Suprapubic skin (tissue), 4 donors: ENCODE data around the gene FOXO3. TPM values are rescaled to one million over a fixed set of nuclear protein-coding genes. Genes with fewer than 3 reads are reported as not detected.
A peak's percentile ranks its signal among the peaks of the same experiment; 100 is the strongest.

Experiments used
- DNase-seq, 2 donors: peaks; one replicate each; pipeline ENCODE4 v3.0.0-alpha.2; 2019; ENCODE audit warnings: low spot score in 2 of 2
- H3K27ac ChIP-seq: fragments of 200-600 bp; sonication (generic); one replicate; pipeline ENCODE4 v1.5.1; 2019
- H3K27me3 ChIP-seq: fragments of 200-600 bp; sonication (generic); one replicate; pipeline ENCODE4 v1.5.1; 2019
- H3K36me3 ChIP-seq: fragments of 200-600 bp; sonication (generic); one replicate; pipeline ENCODE4 v1.5.1; 2019
- H3K4me1 ChIP-seq: fragments of 200-600 bp; sonication (generic); one replicate; pipeline ENCODE4 v1.5.1; 2019
- H3K4me3 ChIP-seq: fragments of 200-600 bp; sonication (generic); one replicate; pipeline ENCODE4 v1.5.1; 2019; ENCODE audit warnings: mild to moderate bottlenecking
- H3K9me3 ChIP-seq: fragments of 200-600 bp; sonication (generic); one replicate; pipeline ENCODE4 v1.5.1; 2019
- CTCF ChIP-seq, 2 donors: fragments of 200-600 bp in 1 of 2; fragments of 450-650 bp in 1 of 2; sonication (generic) in 1 of 2; IDR thresholded peaks; one replicate each; pipeline ENCODE4 v1.5.1; 2016 to 2019; ENCODE audit warnings: antibody characterized with exemption in 2 of 2, mild to moderate bottlenecking in 1 of 2, moderate library complexity in 1 of 2
- EP300 ChIP-seq: sonication (generic); formaldehyde crosslinking; IDR thresholded peaks from one replicate; pipeline ENCODE4 v1.6.1; 2017; ENCODE audit warnings: antibody characterized with exemption
- POLR2A ChIP-seq, 2 donors: fragments of 450-650 bp; IDR thresholded peaks; one replicate each; pipeline ENCODE4 v1.6.1; 2017; ENCODE audit warnings: antibody characterized with exemption in 2 of 2, mild to moderate bottlenecking in 2 of 2, moderate library complexity in 2 of 2
- POLR2AphosphoS5 ChIP-seq, 3 donors: sonication (generic); formaldehyde crosslinking; IDR thresholded peaks; one replicate each; pipeline ENCODE4 v1.6.1; 2017; ENCODE audit warnings: antibody characterized with exemption in 3 of 3
- WGBS: methylation state at CpG from one replicate; pipeline ENCODE4 v1.1.5; 2018; 5-methylcytosine and 5-hydroxymethylcytosine counted together
- total RNA-seq, 4 donors: library from RNA; depleted of rRNA; stranded (reverse); fragments of >200 nt; gene quantifications; one replicate each; pipeline ENCODE4 v1.1.0, GENCODE V29; 2016

The FOXO3 gene
- total RNA-seq, 4 donors from 2014 or later = 103 to 141 (median 121) TPM

DNA sequence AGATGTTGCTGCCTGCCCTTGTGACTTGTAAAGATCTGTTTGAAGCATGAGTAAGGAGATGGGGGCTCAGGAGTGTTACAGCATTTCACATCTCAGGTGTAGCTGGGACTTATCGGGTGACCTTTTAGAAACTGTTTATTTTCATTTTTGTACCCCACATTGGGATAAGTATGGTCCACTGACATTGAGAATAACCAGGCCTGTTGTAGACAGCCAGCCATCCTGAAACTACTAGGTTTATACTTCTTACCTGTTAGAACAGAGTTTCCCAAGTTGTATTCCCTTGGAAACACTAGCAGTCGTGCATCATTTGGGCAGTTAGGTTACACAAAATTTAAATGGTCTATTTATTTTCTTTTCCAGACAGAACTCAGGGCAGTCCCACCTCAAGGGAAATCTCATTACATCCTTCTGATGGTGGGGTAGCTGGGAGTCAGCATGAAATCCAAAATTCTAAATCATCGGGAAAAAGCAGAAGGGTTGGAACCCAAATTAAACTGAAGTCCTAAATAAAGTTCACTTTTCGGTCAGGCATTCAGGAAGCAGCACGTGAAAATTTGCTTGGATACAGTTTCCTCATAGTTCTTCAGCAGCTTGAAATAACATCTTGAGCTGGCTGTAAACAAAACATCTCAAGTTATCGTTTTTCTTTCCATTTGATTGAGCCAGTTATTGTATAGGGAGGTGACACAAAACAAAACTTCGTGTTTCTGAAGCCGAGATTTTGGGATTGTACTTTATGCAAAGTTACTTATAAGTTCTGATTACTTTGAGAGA, 30.5 kb downstream of the FOXO3 start:
- TF ChIP-seq POLR2A (IDR thresholded peaks at IDR 0.05) (no peak), EP300 (no peak), CTCF (IDR thresholded peaks at IDR 0.05) (no peak), POLR2AphosphoS5 (IDR thresholded peaks at IDR 0.05) (no peak)
- DNase-seq = no peak
- H3K9me3 ChIP-seq = no peaks in the 10 kb centered on the region
- no peaks in the 10 kb centered on the region for H3K27me3 ChIP-seq
- no peaks in the 10 kb centered on the region for H3K36me3 ChIP-seq
- no peak overlapping the region for H3K4me3 ChIP-seq
- H3K27ac ChIP-seq = peak overlapping the region; percentile 96
- 52% methylated on average over 8 of the region's 8 CpGs for WGBS
- H3K4me1 ChIP-seq = peaks cover 97% of the 10 kb centered on the region

GRCh38 chr6:108592371-108593337, 31.9 kb downstream of the FOXO3 start:
- no peaks in the 10 kb centered on the region for H3K27me3 ChIP-seq
- H3K9me3 ChIP-seq = no peaks in the 10 kb centered on the region
- peak in 1 of 3 donors; percentile 30 for TF ChIP-seq POLR2AphosphoS5 (IDR thresholded peaks at IDR 0.05)
- TF ChIP-seq POLR2A (IDR thresholded peaks at IDR 0.05) = no peak
- no peak for TF ChIP-seq CTCF (IDR thresholded peaks at IDR 0.05)
- TF ChIP-seq EP300 = peak; percentile 25
- 44% methylated on average over 10 of the region's 10 CpGs for WGBS
- peak overlapping the region; percentile 96 for H3K27ac ChIP-seq
- H3K4me3 ChIP-seq = peak overlapping the region; percentile 17
- peaks cover 97% of the 10 kb centered on the region for H3K4me1 ChIP-seq
- peak in 1 of 2 donors; percentile 79 for DNase-seq
- no peaks in the 10 kb centered on the region for H3K36me3 ChIP-seq

DNA sequence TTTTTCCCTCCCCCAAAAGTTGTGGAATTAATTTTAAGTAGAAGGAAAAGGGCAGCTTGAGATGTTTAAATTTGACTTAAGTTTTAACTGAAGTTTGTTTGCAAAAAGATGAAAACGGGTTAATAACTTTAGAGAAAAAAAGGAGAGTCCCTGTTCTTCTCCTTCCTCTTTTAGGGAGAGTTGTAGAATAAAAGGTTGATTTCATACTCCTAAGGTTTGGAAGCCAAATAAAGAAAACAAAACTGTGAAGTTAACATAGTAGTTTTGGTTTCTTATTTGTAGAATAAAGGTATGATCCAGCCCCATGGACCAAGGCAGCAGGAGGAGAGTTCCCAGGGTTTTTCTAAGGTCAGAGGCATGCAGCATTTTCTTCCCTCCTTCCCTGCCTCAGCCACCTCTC, 33.4 kb downstream of the FOXO3 start:
- no peak for DNase-seq
- no peak overlapping the region for H3K4me3 ChIP-seq
- TF ChIP-seq CTCF (IDR thresholded peaks at IDR 0.05) = no peak
- TF ChIP-seq POLR2AphosphoS5 (IDR thresholded peaks at IDR 0.05) = no peak
- no peak for TF ChIP-seq EP300
- TF ChIP-seq POLR2A (IDR thresholded peaks at IDR 0.05) = no peak
- no peaks in the 10 kb centered on the region for H3K27me3 ChIP-seq
- WGBS = 64% methylated on average over 1 of the region's 1 CpG
- peaks cover 96% of the 10 kb centered on the region for H3K4me1 ChIP-seq
- no peaks in the 10 kb centered on the region for H3K36me3 ChIP-seq
- no peaks in the 10 kb centered on the region for H3K9me3 ChIP-seq
- H3K27ac ChIP-seq = peak overlapping the region; percentile 96

GRCh38 chr6:108594640-108595039, 33.9 kb downstream of the FOXO3 start:
- H3K27ac ChIP-seq = no peak overlapping the region
- no peaks in the 10 kb centered on the region for H3K9me3 ChIP-seq
- TF ChIP-seq CTCF (IDR thresholded peaks at IDR 0.05) = no peak
- TF ChIP-seq POLR2AphosphoS5 (IDR thresholded peaks at IDR 0.05) = no peak
- TF ChIP-seq POLR2A (IDR thresholded peaks at IDR 0.05) = no peak
- no peak for TF ChIP-seq EP300
- H3K4me3 ChIP-seq = no peak overlapping the region
- WGBS = 54% methylated on average over 4 of the region's 4 CpGs
- DNase-seq = no peak
- H3K4me1 ChIP-seq = peaks cover 94% of the 10 kb centered on the region
- H3K36me3 ChIP-seq = no peaks in the 10 kb centered on the region
- H3K27me3 ChIP-seq = no peaks in the 10 kb centered on the region

- Histone ChIP-seq H3K4me1 (peaks cover 75% of the 10 kb centered on the region), H3K9me3 (no peaks in the 10 kb centered on the region), H3K36me3 (no peaks in the 10 kb centered on the region), H3K27ac (no peak overlapping the region), H3K4me3 (no peak overlapping the region), H3K27me3 (no peaks in the 10 kb centered on the region)
- TF ChIP-seq POLR2A (IDR thresholded peaks at IDR 0.05) (no peak), EP300 (no peak), CTCF (IDR thresholded peaks at IDR 0.05) (no peak), POLR2AphosphoS5 (IDR thresholded peaks at IDR 0.05) (no peak)
- DNase-seq = no peak
Observed at GRCh38 chr6:108596956-108597355, 36.2 kb downstream of the FOXO3 start.
